Right lobe of liver (tissue), 6 donors: ENCODE data around the gene C17orf107. TPM values are rescaled to one million over a fixed set of nuclear protein-coding genes. Genes with fewer than 3 reads are reported as not detected.

Source experiments
- ATAC-seq, 4 donors: fragments of 200-7000 bp; cut with Tn5 transposase; one replicate each; pipeline ENCODE4 v1.9.1; 2020; ENCODE audit warnings: mild to moderate bottlenecking in 4 of 4, moderate library complexity in 4 of 4
- DNase-seq, 3 donors: peaks; one replicate each; pipeline ENCODE4 v3.0.0-alpha.2; 2020
- H3K27ac ChIP-seq, 3 donors: fragments of 200-600 bp; one replicate each; pipeline ENCODE4 v1.8.0; 2022
- H3K27me3 ChIP-seq, 2 donors: fragments of 200-600 bp; one replicate each; pipeline ENCODE4 v1.8.0; 2022
- H3K36me3 ChIP-seq, 4 donors: fragments of 200-600 bp; sonication (generic) in 1 of 4; one replicate each; pipeline versions ENCODE4 v1.5.1 to v1.8.0; 2017 to 2022; ENCODE audit warnings: control low read depth in 1 of 4
- H3K4me1 ChIP-seq, 4 donors: fragments of 200-600 bp; sonication (generic) in 1 of 4; one replicate each; pipeline versions ENCODE4 v1.5.1 to v1.8.0; 2017 to 2022; ENCODE audit warnings: control low read depth in 1 of 4
- H3K4me3 ChIP-seq, 3 donors: fragments of 200-600 bp; one replicate each; pipeline ENCODE4 v1.8.0; 2022
- H3K9me3 ChIP-seq, 4 donors: fragments of 200-600 bp; sonication (generic) in 1 of 4; one replicate each; pipeline versions ENCODE4 v1.5.1 to v1.8.0; 2017 to 2022; ENCODE audit warnings: control low read depth in 1 of 4
- CTCF ChIP-seq, 4 donors: fragments of 200-600 bp in 3 of 4; fragments of 450-650 bp in 1 of 4; IDR thresholded peaks; one replicate each; pipeline versions ENCODE4 v1.5.1 to v1.8.0; 2016 to 2022; ENCODE audit warnings: antibody characterized with exemption in 4 of 4, mild to moderate bottlenecking in 2 of 4
- POLR2A ChIP-seq: fragments of 450-650 bp; IDR thresholded peaks from one replicate; pipeline ENCODE4 v1.6.1; 2017; ENCODE audit warnings: antibody characterized with exemption, mild to moderate bottlenecking
- WGBS: methylation state at CpG from one replicate; pipeline ENCODE4 v1.1.6; 2018; ENCODE audit warnings: low coverage, low lambda C conversion rate; ENCODE audit not compliant: insufficient coverage; ENCODE audit errors: missing lambda C conversion rate; 5-methylcytosine and 5-hydroxymethylcytosine counted together
- intact Hi-C, 2 donors: fragments of 100-400 bp; cut with DNase I; formaldehyde crosslinking; loops; one replicate each; pipeline versions ENCODE4 v1.11.2 to v1.14.1; 2022
- long read RNA-seq: library from polyadenylated mRNA; unstranded; transcript quantifications from one replicate; pipeline ENCODE4 v2.0.0, GENCODE V29; 2019
- total RNA-seq, 6 experiments: library from RNA; depleted of rRNA in 2 of 6; stranded (reverse); fragments of >200 nt in 2 of 6; fragmentation: NEBNext Ultra II Directional in 3 of 6; extraction: Animal tissue kit (Norgen Biotek cat#: 25700) in 3 of 6; gene quantifications; one replicate each; pipeline versions ENCODE4 v1.1.0 to v1.2.4, GENCODE V29; 2016 to 2023
- donor health status: DM: no; HTN: yes; CAD: no.
- donor health status: DM: no; HTN: no; CAD: no.
- donor health status: DM: no; HTN: no; CAD: no.
- donor health status: DM: no; HTN: yes; CAD: no.
- donor health status: DM: no; HTN: yes; CAD: no.

The C17orf107 gene
- total RNA-seq: 1 to 10 TPM; 1.6 to 4.0 (median 3.2) TPM
- long read RNA-seq: 0 reads

GRCh38 chr17:4899341-4900230, at the start of gene C17orf107:
Gene C17orf107 (plus strand): TSS chr17:4899536. CDS start chr17:4899763, 227 bp downstream.
- Histone ChIP-seq H3K4me3 (peak within 1 kb of the TSS; percentile 52 to 62 (median 60)), H3K36me3 (peaks cover 0 to 17% (median 2%) of the 10 kb centered on the region in 4 donors), H3K9me3 (no peaks in the 10 kb centered on the region), H3K27me3 (no peaks in the 10 kb centered on the region), H3K4me1 (peaks cover 0 to 32% (median 13%) of the 10 kb centered on the region in 4 donors), H3K27ac (peak within 1 kb of the TSS; percentile 6 to 62 (median 12))
- intact Hi-C loops: loop anchor here in 1 of 2 donors (5.0 kb wide), 1 partner anchor 163 kb away; no protein-coding TSS in a partner anchor
- WGBS: 2% methylated on average over 7 of the region's 60 CpGs
- TF ChIP-seq CTCF (IDR thresholded peaks at IDR 0.05) (no peak), POLR2A (peak; percentile 28)
- ATAC-seq (peak; percentile 66 to 76 (median 70)), DNase-seq (peak; percentile 90 to 93 (median 90))

- H3K27me3 ChIP-seq: no peaks in the 10 kb centered on the region
- no CpG with 5 or more reads among the region's 2 CpGs for WGBS
- H3K27ac ChIP-seq: no peak overlapping the region
- H3K36me3 ChIP-seq: no peaks in the 10 kb centered on the region
- H3K9me3 ChIP-seq: no peaks in the 10 kb centered on the region
- no peaks in the 10 kb centered on the region for H3K4me1 ChIP-seq
- no peak overlapping the region for H3K4me3 ChIP-seq
- ATAC-seq (no peak), DNase-seq (no peak)
- no peak for TF ChIP-seq CTCF (IDR thresholded peaks at IDR 0.05)
- no peak for TF ChIP-seq POLR2A
- intact Hi-C loops: no loop called here
Observed at GRCh38 chr17:4850246-4850645, 49.1 kb upstream of the C17orf107 start.

GRCh38 chr17:4851084-4851483, 48.3 kb upstream of the C17orf107 start:
- no peaks in the 10 kb centered on the region for H3K27me3 ChIP-seq
- intact Hi-C loops: no loop called here
- no peak for ATAC-seq
- H3K4me3 ChIP-seq: no peak overlapping the region
- TF ChIP-seq POLR2A (no peak), CTCF (IDR thresholded peaks at IDR 0.05) (no peak)
- H3K9me3 ChIP-seq: no peaks in the 10 kb centered on the region
- no peaks in the 10 kb centered on the region for H3K4me1 ChIP-seq
- DNase-seq: no peak
- no peak overlapping the region for H3K27ac ChIP-seq
- H3K36me3 ChIP-seq: no peaks in the 10 kb centered on the region
- 72% methylated on average over 3 of the region's 3 CpGs for WGBS

- Histone ChIP-seq H3K4me3 (no peak overlapping the region), H3K4me1 (no peaks in the 10 kb centered on the region), H3K27me3 (no peaks in the 10 kb centered on the region), H3K27ac (no peak overlapping the region), H3K36me3 (no peaks in the 10 kb centered on the region), H3K9me3 (no peaks in the 10 kb centered on the region)
- ATAC-seq (no peak), DNase-seq (no peak)
- no peak for TF ChIP-seq CTCF (IDR thresholded peaks at IDR 0.05)
- TF ChIP-seq POLR2A: no peak
- intact Hi-C loops: no loop called here
Observed at GRCh38 chr17:4852567-4853207, 46.6 kb upstream of the C17orf107 start.
